ENCODE measurements around the gene PRSS16.
"Not testable (repeated sequence)": the region's sequence is repeated elsewhere in the genome, so short reads cannot be mapped to it uniquely, and the experiment has no call there.

The PRSS16 gene

GRCh38 chr6:27247133-27247836, at the start of gene PRSS16:
Gene PRSS16 (plus strand): TSS chr6:27247701. CDS start chr6:27247738, 37 bp downstream.
- no peak within 1 kb of the TSS for H3K4me3 ChIP-seq (ENCODE audit: low read length)
- H3K9ac ChIP-seq (ENCODE audit: low read length) = no peak within 1 kb of the TSS
- no peaks in the 10 kb centered on the region for H3K9me3 ChIP-seq (ENCODE audit: control insufficient read depth, low read length)
- peaks cover 3% of the 10 kb centered on the region for H3K4me1 ChIP-seq (ENCODE audit: control insufficient read depth, insufficient read depth, low read length)
- H3K36me3 ChIP-seq (ENCODE audit: control insufficient read depth, insufficient read depth, low read length, severe bottlenecking) = no peaks in the 10 kb centered on the region
- H3K27me3 ChIP-seq (replicated peaks; ENCODE audit: control insufficient read depth, insufficient read depth, low read length) = peaks cover 51% of the 10 kb centered on the region
- no peak for DNase-seq (ENCODE audit: low read depth)

GRCh38 chr6:27205375-27206278, 41.9 kb upstream of the PRSS16 start:
- H3K4me1 ChIP-seq (ENCODE audit: control insufficient read depth, insufficient read depth, low read length) = no peaks in the 10 kb centered on the region
- peak overlapping the region; percentile 46 for H3K4me3 ChIP-seq (ENCODE audit: low read length)
- H3K9ac ChIP-seq (ENCODE audit: low read length) = no peak overlapping the region
- H3K36me3 ChIP-seq (ENCODE audit: control insufficient read depth, insufficient read depth, low read length, severe bottlenecking) = no peaks in the 10 kb centered on the region
- peaks cover 16% of the 10 kb centered on the region for H3K27me3 ChIP-seq (replicated peaks; ENCODE audit: control insufficient read depth, insufficient read depth, low read length)
- no peaks in the 10 kb centered on the region for H3K9me3 ChIP-seq (ENCODE audit: control insufficient read depth, low read length)
- DNase-seq (ENCODE audit: low read depth) = peak; percentile 20

DNA sequence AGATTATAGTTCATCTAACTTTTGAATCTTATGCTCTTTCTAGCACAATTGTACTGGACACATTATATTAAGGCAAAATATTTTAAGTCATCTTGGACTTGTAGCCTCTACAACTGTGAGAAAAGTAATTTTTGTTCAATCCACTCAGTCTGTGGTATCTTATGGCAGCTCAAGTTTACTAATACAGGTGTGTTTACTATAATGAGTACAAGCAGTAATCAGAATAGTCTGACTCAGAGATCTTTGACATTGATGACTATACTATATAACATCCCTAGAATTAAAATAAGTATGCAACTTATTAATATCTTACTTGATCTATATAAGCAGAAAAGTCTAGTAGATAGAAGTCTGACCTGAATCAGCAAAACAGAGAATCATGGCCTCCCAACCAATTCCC, 40.7 kb upstream of the PRSS16 start:
- H3K9ac ChIP-seq (ENCODE audit: low read length) = no peak overlapping the region
- H3K4me1 ChIP-seq (ENCODE audit: control insufficient read depth, insufficient read depth, low read length) = no peaks in the 10 kb centered on the region
- peaks cover 16% of the 10 kb centered on the region for H3K27me3 ChIP-seq (replicated peaks; ENCODE audit: control insufficient read depth, insufficient read depth, low read length)
- DNase-seq (ENCODE audit: low read depth) = no peak
- no peaks in the 10 kb centered on the region for H3K9me3 ChIP-seq (ENCODE audit: control insufficient read depth, low read length)
- no peak overlapping the region for H3K4me3 ChIP-seq (ENCODE audit: low read length)
- no peaks in the 10 kb centered on the region for H3K36me3 ChIP-seq (ENCODE audit: control insufficient read depth, insufficient read depth, low read length, severe bottlenecking)

DNA sequence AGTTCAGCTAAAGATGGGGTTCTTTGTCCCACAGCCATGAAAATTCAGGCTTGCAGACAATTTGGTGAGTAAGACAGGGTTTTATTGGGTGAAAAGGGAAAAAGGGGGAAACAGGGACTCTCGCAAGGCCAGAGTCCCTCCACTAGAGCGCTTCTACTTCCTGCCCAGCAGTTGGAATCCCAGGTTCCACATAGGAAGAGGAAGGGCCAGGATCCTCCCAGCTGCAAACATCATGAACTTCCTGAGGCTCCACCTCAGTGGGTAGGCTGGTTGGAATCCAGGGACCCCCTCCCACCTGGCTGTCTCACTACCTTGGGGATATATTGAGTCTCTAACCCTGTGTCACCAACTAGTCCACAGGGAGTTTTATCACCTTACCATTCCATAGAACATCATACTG, 39.5 kb upstream of the PRSS16 start:
- Histone ChIP-seq H3K9ac (ENCODE audit: low read length) (no peak overlapping the region), H3K36me3 (ENCODE audit: control insufficient read depth, insufficient read depth, low read length, severe bottlenecking) (no peaks in the 10 kb centered on the region), H3K27me3 (replicated peaks; ENCODE audit: control insufficient read depth, insufficient read depth, low read length) (peaks cover 16% of the 10 kb centered on the region), H3K4me3 (ENCODE audit: low read length) (no peak overlapping the region), H3K9me3 (ENCODE audit: control insufficient read depth, low read length) (no peaks in the 10 kb centered on the region), H3K4me1 (ENCODE audit: control insufficient read depth, insufficient read depth, low read length) (no peaks in the 10 kb centered on the region)
- no peak for DNase-seq (ENCODE audit: low read depth)

GRCh38 chr6:27209196-27209595, 38.3 kb upstream of the PRSS16 start:
- no peaks in the 10 kb centered on the region for H3K4me1 ChIP-seq (ENCODE audit: control insufficient read depth, insufficient read depth, low read length)
- H3K36me3 ChIP-seq (ENCODE audit: control insufficient read depth, insufficient read depth, low read length, severe bottlenecking) = no peaks in the 10 kb centered on the region
- no peak overlapping the region for H3K9ac ChIP-seq (ENCODE audit: low read length)
- peaks cover 11% of the 10 kb centered on the region for H3K27me3 ChIP-seq (replicated peaks; ENCODE audit: control insufficient read depth, insufficient read depth, low read length)
- H3K4me3 ChIP-seq (ENCODE audit: low read length) = no peak overlapping the region
- DNase-seq (ENCODE audit: low read depth) = no peak
- H3K9me3 ChIP-seq (ENCODE audit: control insufficient read depth, low read length) = no peaks in the 10 kb centered on the region

GRCh38 chr6:27209659-27210269, 37.7 kb upstream of the PRSS16 start:
- Histone ChIP-seq H3K36me3 (ENCODE audit: control insufficient read depth, insufficient read depth, low read length, severe bottlenecking) (no peaks in the 10 kb centered on the region), H3K27me3 (replicated peaks; ENCODE audit: control insufficient read depth, insufficient read depth, low read length) (peaks cover 11% of the 10 kb centered on the region), H3K4me1 (ENCODE audit: control insufficient read depth, insufficient read depth, low read length) (no peaks in the 10 kb centered on the region), H3K4me3 (ENCODE audit: low read length) (no peak overlapping the region), H3K9me3 (ENCODE audit: control insufficient read depth, low read length) (no peaks in the 10 kb centered on the region), H3K9ac (ENCODE audit: low read length) (no peak overlapping the region)
- no peak for DNase-seq (ENCODE audit: low read depth)

- not testable (repeated sequence) for H3K27me3 ChIP-seq (replicated peaks; ENCODE audit: control insufficient read depth, insufficient read depth, low read length); H3K4me3 ChIP-seq (ENCODE audit: low read length); H3K9ac ChIP-seq (ENCODE audit: low read length); H3K9me3 ChIP-seq (ENCODE audit: control insufficient read depth, low read length); H3K4me1 ChIP-seq (ENCODE audit: control insufficient read depth, insufficient read depth, low read length); H3K36me3 ChIP-seq (ENCODE audit: control insufficient read depth, insufficient read depth, low read length, severe bottlenecking)
- peak; percentile 7 for DNase-seq (ENCODE audit: low read depth)
Observed at GRCh38 chr6:27213091-27213517, 34.4 kb upstream of the PRSS16 start.

DNA sequence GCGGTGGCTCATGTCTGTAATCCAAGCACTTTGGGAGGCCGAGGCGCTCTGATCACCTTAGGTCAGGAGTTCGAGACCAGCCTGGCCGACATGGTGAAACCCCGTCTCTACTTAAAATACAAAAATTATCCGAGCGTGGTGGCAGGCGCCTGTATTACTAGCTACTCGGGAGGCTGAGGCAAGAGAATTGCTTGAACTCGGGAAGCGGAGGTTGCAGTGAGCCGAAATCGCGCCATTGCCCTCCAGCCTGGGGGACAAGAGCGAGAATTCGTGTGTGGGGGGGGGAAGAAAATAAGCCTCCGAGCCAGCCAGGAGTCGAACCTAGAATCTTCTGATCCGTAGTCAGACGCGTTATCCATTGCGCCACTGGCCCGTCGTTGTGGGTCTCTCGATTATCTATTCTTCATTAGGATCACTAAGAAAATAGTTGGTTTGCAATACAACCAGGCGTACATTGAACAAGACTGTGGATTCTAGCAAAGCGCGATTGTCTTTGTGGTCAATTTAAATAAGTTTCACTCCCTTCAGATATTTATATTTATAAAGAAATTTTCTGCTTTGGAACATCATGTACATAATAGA, 33.9 kb upstream of the PRSS16 start:
- Histone ChIP-seq H3K4me1 (ENCODE audit: control insufficient read depth, insufficient read depth, low read length) (no peaks in the 10 kb centered on the region), H3K27me3 (replicated peaks; ENCODE audit: control insufficient read depth, insufficient read depth, low read length) (no peaks in the 10 kb centered on the region), H3K9ac (ENCODE audit: low read length) (no peak overlapping the region), H3K9me3 (ENCODE audit: control insufficient read depth, low read length) (peaks cover 5% of the 10 kb centered on the region), H3K4me3 (ENCODE audit: low read length) (no peak overlapping the region), H3K36me3 (ENCODE audit: control insufficient read depth, insufficient read depth, low read length, severe bottlenecking) (no peaks in the 10 kb centered on the region)
- peak; percentile 33 for DNase-seq (ENCODE audit: low read depth)

GRCh38 chr6:27214126-27214601, 33.3 kb upstream of the PRSS16 start:
- H3K4me1 ChIP-seq (ENCODE audit: control insufficient read depth, insufficient read depth, low read length) = no peaks in the 10 kb centered on the region
- no peak overlapping the region for H3K9ac ChIP-seq (ENCODE audit: low read length)
- peak; percentile 0 for DNase-seq (ENCODE audit: low read depth)
- peaks cover 5% of the 10 kb centered on the region for H3K9me3 ChIP-seq (ENCODE audit: control insufficient read depth, low read length)
- peak overlapping the region; percentile 81 for H3K4me3 ChIP-seq (ENCODE audit: low read length)
- no peaks in the 10 kb centered on the region for H3K27me3 ChIP-seq (replicated peaks; ENCODE audit: control insufficient read depth, insufficient read depth, low read length)
- no peaks in the 10 kb centered on the region for H3K36me3 ChIP-seq (ENCODE audit: control insufficient read depth, insufficient read depth, low read length, severe bottlenecking)

- no peaks in the 10 kb centered on the region for H3K36me3 ChIP-seq (ENCODE audit: control insufficient read depth, insufficient read depth, low read length, severe bottlenecking)
- no peaks in the 10 kb centered on the region for H3K4me1 ChIP-seq (ENCODE audit: control insufficient read depth, insufficient read depth, low read length)
- DNase-seq (ENCODE audit: low read depth) = no peak
- H3K4me3 ChIP-seq (ENCODE audit: low read length) = no peak overlapping the region
- no peaks in the 10 kb centered on the region for H3K27me3 ChIP-seq (replicated peaks; ENCODE audit: control insufficient read depth, insufficient read depth, low read length)
- H3K9ac ChIP-seq (ENCODE audit: low read length) = no peak overlapping the region
- H3K9me3 ChIP-seq (ENCODE audit: control insufficient read depth, low read length) = peaks cover 5% of the 10 kb centered on the region
Observed at GRCh38 chr6:27216874-27217273, 30.6 kb upstream of the PRSS16 start.

DNA sequence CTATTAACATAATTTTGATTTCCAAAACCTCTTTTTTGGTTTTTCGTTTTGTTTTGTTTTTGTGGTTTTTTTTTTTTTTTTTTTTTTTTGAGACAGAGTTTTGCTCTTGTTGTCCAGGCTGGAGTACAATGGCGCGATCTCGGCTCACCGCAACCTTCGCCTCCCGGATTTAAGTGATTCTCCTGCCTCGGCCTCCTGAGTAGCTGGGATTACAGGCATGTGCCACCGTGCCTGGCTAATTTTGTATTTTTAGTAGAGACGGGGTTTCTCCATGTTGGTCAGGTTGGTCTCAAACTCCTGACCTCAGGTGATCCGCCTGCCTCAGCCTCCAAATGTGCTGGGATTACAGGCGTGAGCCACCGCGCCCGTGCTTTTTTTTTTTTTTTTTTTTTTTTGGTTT, 24.5 kb upstream of the PRSS16 start:
- not testable (repeated sequence) for H3K36me3 ChIP-seq (ENCODE audit: control insufficient read depth, insufficient read depth, low read length, severe bottlenecking); H3K9me3 ChIP-seq (ENCODE audit: control insufficient read depth, low read length); DNase-seq (ENCODE audit: low read depth); H3K27me3 ChIP-seq (replicated peaks; ENCODE audit: control insufficient read depth, insufficient read depth, low read length); H3K4me3 ChIP-seq (ENCODE audit: low read length); H3K4me1 ChIP-seq (ENCODE audit: control insufficient read depth, insufficient read depth, low read length); H3K9ac ChIP-seq (ENCODE audit: low read length)

Data from adipocyte (in vitro differentiated cells).